Suppressor macrophage treated with lipopolysaccharide for 1 hour (primary cell): ENCODE data around the gene CBX6.

Experiments
- DNase-seq, 3 donors: peaks; one replicate each; pipeline ENCODE4 v3.0.0-alpha.2; 2020 to 2022

The CBX6 gene

GRCh38 chr22:38834991-38835390 is 37.0 kb downstream of the CBX6 start:
- no peak for DNase-seq

DNA sequence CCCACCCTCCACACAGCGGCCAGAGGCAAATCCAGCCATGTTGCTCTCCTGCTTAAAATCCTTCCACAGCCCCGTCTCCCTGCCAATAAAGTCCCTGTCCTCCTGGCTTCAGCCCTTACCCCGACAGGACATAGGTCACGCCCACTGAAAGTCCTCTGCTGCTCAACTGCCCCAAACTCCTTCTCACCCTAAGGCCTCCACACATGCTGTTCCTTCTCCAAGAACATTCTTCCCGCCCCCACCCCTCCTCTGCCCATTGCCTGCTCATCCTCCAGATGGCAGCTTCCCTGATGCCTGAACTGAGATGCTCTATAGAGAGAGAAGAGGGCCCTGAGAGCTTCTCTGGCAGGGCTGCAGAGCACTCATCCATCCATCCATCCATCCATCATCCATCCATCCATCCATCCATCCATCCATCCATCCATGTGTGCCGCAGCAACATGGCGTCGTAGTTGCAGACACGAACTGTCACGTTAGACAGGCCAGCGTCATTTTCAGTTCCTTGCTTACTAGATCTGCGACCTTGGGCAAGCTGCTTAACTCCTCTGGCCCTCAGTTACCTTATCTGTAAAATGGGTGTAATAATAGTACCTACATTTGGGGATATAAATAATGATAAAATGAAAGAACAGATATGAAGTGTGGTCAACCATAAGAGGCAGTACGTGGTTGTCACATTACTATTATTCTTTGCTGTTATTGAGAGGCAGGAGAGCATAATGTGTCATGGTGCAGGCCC is 37.6 kb downstream of the CBX6 start:
- DNase-seq: peak in 1 of 3 donors; percentile 44

DNA sequence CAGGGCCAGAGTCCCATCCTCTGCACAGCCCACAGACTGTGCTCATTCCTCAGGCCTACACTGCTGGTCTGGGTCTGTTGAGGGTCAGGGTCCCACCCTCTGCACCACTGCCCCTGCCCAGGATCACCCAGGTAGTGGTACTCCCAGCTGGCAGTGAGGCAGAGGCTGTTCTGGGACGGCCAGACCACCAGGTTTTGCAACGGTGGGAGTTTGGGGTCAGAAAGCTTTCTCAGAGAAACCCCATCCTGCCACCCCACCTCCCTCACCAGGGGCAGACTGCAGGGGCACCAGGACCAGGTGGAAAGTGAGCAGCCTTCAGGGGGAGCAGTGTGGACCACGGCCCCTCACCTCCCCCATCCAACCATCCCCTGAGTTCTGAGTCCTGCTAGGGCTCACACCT is 39.0 kb downstream of the CBX6 start:
- DNase-seq: no peak

DNA sequence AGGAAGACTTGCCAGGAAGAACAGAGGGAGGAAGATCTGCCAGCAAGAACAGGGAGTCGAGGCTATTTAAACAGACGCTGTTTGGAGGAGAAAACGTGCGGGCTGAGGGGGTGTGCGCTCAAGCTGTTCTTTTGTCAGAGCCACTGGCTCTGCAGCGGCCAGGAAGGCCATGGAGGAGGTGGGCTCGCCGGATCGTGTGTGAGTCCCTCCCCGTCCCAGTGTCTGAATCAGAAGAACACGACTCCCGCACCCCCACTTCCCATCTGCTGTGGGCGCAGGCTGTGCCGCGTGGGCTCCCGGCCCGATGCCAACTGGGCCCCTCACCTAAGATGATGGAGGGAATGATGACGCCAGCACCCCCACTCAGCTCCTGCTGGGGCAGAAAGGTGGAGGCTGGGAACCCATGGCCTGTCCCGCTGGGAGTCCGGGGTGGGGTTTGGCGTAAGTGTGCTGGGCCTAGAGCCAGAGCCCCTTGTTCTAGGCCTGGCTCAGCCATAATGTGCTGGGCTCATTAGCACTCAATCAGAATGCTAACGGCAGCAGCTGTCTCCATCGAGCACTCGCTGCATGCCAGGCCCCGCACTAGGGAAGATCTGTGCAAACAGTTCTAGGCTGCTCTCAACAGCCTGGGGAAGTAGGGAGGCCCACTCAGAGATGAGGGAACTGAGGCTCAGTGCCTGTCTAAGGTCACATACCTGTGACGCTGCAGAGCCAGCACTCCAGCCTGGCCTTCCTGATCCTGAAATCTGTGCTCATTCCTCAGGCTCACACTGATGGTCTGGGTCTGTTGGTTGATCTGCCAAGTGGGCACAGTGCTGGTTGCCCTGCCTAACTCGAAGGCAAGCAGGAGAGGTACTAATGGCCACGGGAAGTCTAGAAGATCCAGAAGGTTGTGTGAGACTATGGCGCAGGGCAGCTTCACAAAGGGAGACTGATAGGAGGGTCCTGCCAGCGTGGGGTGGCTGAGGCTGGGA is 39.7 kb downstream of the CBX6 start:
- peak in 1 of 3 donors; percentile 10 for DNase-seq

DNA sequence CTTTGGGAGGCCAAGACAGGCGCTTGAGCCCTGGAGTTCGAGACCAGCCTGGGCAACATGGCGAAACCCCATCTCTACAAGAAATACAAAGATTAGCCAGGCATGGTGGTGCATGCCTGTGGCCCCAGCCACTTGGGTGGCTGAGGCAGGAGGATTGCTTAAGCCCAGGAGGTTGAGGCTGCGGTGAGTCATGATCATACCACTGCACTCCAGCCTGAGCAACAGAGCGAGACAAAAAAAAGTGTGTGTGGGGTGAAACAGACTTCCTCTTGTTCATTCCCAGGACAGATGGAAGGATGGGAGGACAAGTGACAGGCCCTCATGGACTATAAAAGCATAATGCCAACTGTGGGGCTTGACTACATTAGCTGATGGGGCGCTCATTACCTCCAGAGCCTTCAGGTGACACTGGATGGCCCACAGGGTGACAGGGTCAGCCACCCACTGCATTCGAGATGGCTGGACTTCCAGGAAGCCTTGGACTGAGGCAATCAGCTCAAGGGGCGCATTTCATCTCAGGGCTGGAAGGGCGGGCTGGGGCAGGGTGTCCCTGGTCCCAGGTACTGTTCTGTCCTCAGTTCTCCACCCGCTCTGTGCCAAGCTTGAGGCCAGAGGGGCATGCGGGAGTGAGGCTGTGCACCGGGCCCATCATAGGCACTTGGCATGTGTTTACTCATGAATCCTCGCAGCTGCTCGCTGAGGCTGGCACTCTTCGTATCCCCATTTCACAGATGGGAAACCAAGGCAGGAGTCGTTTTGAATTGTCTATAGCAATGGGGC is 40.7 kb downstream of the CBX6 start:
- peak; percentile 87 to 90 (median 89) for DNase-seq

DNA sequence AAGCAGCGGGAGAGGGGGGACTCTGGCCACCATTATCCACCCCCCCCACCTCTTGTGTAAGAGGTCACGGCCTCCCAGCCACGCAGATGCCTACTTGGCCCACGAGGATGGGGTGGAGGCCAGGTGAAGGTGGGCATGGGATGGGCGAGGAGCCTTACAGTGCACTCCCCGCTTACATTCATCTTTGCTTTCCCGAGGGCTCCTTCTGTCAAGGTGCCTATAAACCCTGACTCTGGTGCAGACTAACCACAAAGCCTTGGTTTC is 41.2 kb downstream of the CBX6 start:
- DNase-seq: no peak

GRCh38 chr22:38830026-38830844 is 41.8 kb downstream of the CBX6 start:
- DNase-seq: no peak

- DNase-seq: no peak
These were observed 42.5 kb downstream of the CBX6 start for GRCh38 chr22:38829485-38829884.

DNA sequence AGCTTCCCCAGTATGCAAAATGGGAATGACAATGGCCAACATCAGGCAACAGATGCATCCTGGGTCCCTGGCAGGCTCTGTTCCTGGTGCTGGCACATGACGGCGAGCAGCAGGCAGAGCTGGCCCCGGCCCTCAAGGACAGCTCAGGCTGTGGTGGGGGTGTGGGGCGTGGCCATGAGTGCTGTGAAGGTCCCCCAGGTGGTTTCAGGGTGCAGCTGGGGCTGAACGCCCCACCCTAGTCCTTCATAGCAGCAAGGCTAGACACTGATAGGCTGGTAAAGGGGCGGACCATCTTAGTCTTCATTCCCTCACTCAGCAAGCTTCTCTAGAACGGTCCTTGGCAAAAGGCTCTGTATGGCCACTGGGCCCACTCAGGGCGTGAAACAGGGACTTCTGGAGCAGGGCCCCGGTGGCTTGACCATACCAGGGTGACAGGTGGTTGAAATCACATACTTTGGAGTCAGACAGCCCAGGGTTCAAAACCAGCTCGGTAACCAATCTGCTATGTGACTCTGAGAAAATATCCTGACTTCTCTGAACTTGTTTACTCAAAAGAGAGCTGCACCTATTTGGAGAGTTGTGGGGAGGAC is 43.3 kb downstream of the CBX6 start:
- no peak for DNase-seq

- DNase-seq: no peak
These were observed 43.8 kb downstream of the CBX6 start for GRCh38 chr22:38828191-38828590.

DNA sequence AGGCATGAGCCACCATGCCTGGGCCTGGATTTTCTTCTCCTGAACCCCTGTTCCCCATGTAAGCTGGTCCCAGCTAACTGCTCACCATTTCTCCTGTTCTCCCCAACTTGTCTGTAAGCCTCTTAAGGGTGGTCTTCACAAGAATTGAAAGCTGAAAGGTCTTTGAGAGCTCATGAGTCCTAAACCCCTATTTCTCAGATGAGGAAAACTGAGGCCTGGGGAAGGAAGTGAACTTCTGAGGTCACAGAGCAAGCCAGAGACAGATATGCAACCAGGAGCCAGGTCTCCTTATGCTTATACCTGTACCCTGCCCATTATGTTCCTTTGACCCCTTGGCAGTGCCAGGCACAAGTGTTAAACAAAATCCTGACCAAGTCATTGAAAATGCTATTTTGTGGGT is 44.5 kb downstream of the CBX6 start:
- no peak for DNase-seq

GRCh38 chr22:38826801-38827200 is 45.2 kb downstream of the CBX6 start:
- no peak for DNase-seq

DNA sequence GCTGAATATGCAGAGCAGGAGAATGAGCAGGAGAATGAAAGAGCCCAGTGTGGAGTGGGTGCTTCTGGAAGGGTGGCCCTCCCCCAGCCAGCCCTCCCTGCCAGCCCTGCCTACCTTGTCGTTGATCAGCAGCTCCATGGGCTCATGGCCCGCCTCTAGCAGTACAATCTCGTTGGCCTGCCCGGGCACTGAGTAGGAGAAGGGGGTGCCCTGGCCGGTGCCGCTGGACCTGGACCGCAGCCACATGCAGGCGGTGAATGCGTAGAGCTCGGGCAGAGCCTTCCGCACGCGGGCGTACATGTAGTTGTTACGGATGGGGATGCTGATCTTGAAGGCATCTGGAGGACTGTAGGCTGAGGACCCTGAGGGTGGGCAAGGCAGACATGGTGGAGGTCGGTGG is 45.6 kb downstream of the CBX6 start:
- DNase-seq: no peak

GRCh38 chr22:38824585-38824984 is 47.4 kb downstream of the CBX6 start:
- peak; percentile 80 to 93 (median 89) for DNase-seq

DNA sequence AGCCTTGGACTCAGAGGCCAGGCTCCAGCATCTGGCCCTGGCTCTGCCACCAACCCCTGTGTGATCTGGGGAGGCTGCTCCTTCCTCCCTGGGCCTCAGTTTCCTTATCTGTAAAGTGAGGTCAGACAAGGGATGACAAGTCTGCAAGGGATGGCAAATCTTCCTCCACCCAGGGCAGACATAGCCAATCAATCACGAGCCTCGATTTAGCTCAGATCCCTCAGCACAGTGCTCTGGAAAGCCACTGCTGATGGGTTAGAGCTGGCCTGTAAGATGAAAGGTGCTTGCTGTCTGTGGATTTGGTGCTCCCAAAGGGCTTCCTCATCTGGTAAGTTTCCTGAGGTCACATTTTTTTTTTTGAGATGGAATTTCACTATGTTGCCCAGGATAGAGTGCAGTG is 48.4 kb downstream of the CBX6 start:
- DNase-seq: no peak

DNA sequence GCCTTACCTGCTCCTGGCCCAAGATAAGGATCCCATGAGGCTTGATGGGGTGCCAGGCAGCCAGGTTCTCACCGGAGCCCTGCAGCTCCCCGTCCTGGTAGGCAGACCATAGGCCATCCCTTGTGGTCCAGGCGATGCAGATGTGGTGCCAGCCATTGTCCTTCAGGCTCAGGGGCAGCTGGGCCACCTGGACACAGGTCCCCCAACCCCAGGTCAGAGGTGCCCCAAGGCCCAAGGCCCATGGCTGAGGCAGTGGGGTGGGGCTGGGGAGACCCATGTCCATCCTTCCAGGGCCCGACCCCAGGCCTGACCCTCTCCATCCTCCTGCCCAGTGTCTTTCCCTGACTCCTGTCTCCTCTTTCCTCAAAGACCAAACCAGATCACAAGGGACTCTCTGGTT is 48.9 kb downstream of the CBX6 start:
- no peak for DNase-seq

GRCh38 chr22:38820020-38820419 is 52.0 kb downstream of the CBX6 start:
- no peak for DNase-seq

GRCh38 chr22:38819387-38819940 is 52.6 kb downstream of the CBX6 start:
- no peak for DNase-seq

DNA sequence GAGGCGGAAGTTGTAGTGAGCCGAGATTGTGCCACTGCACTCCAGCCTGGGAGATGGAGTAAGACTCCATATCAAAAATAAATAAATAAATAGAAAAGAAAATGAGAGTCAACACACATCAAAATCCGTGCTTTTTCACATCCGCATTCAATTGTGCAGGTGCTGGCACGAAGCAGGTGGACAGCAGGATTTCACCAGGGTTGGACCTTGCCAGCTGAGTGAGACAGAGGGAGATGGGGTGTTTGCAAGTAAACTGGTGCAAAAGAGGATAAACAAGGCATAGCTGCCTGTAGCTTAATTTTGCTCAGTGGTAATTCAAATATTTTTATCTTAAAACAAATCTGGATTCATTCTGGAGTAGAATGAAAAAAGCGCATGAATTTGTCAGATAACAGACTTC is 54.8 kb downstream of the CBX6 start:
- no peak for DNase-seq

- DNase-seq: no peak
These were observed 56.2 kb downstream of the CBX6 start for GRCh38 chr22:38815842-38816241.
